IMR-90 (cell line): ENCODE results near the gene LGALSL. TPM values are rescaled to one million over a fixed set of nuclear protein-coding genes. Genes with fewer than 3 reads are reported as not detected.
A peak's percentile ranks its signal among the peaks of the same experiment; 100 is the strongest.

Experiments used
- ATAC-seq: fragments of 200-7000 bp; cut with Tn5 transposase; 2 replicates; pipeline ENCODE4 v1.9.1; 2020; ENCODE audit warnings: low read depth, mild to moderate bottlenecking, moderate library complexity
- BruUV-seq: library from RNA; stranded (reverse); fragments of 400-500 nt; replicated peaks from 2 replicates; lab custom pipeline; 2021; lab: Mats Ljungman, UMichigan
- CTCF ChIA-PET: fragments of 300-600 bp; formaldehyde crosslinking; extraction: SDS; loops from one replicate; lab custom pipeline; 2021; ENCODE audit warnings: antibody characterized with exemption; lab: Yijun Ruan, JAX
- POLR2A ChIA-PET: fragments of 300-600 bp; sonication (Branson Sonifier 250); formaldehyde crosslinking; loops from one replicate; lab custom pipeline; 2022; ENCODE audit warnings: antibody characterized with exemption; ENCODE audit not compliant: unreplicated experiment; lab: Charles Lee
- DNase-seq: peaks from one replicate; pipeline ENCODE4 v3.0.0; 2013
- H2AFZ ChIP-seq: replicated peaks from 2 replicates; pipeline ENCODE3; 2013; ENCODE audit warnings: low read length, mild to moderate bottlenecking; ENCODE audit not compliant: poor library complexity
- H2AK5ac ChIP-seq: 2 replicates; pipeline ENCODE4 v1.6.1; 2013; ENCODE audit warnings: low read depth, low read length, inconsistent platforms
- H2AK9ac ChIP-seq: replicated peaks from 2 replicates; pipeline ENCODE3; 2013; ENCODE audit warnings: mild to moderate bottlenecking, low read depth, low read length, moderate library complexity; ENCODE audit not compliant: poor library complexity
- H2BK120ac ChIP-seq: 2 replicates; pipeline ENCODE4 v1.6.1; 2013; ENCODE audit warnings: low read depth, low read length, inconsistent platforms
- H2BK15ac ChIP-seq: 3 replicates; pipeline ENCODE4 v1.6.1; 2013; ENCODE audit warnings: low read depth, low read length, inconsistent platforms
- H2BK20ac ChIP-seq: 2 replicates; pipeline ENCODE4 v1.6.1; 2013; ENCODE audit warnings: low read depth, mild to moderate bottlenecking, inconsistent platforms, low read length, moderate library complexity
- H2BK5ac ChIP-seq: 2 replicates; pipeline ENCODE4 v1.6.1; 2013; ENCODE audit warnings: mild to moderate bottlenecking, low read depth, low read length, inconsistent platforms; ENCODE audit not compliant: poor library complexity, severe bottlenecking
- H3K14ac ChIP-seq: replicated peaks from 2 replicates; pipeline ENCODE4 v1.6.1; 2013; ENCODE audit warnings: low read depth, low read length, inconsistent platforms
- H3K18ac ChIP-seq: 2 replicates; pipeline ENCODE4 v1.6.1; 2013; ENCODE audit warnings: low read depth, low read length, control low read depth
- H3K23ac ChIP-seq: 2 replicates; pipeline ENCODE4 v1.6.1; 2013; ENCODE audit warnings: low read depth, low read length, inconsistent platforms
- H3K27ac ChIP-seq: 2 replicates; pipeline ENCODE4 v1.5.1; 2013; ENCODE audit warnings: mild to moderate bottlenecking, control low read depth, low read length; ENCODE audit not compliant: insufficient read depth
- H3K27me3 ChIP-seq: 2 replicates; pipeline ENCODE4 v1.6.1; 2013; ENCODE audit warnings: low read length; ENCODE audit not compliant: control insufficient read depth, insufficient read depth
- H3K36me3 ChIP-seq: 2 replicates; pipeline ENCODE4 v1.6.1; 2013; ENCODE audit warnings: low read length, mixed read lengths; ENCODE audit not compliant: control insufficient read depth, insufficient read depth
- H3K4ac ChIP-seq: 2 replicates; pipeline ENCODE4 v1.6.1; 2013; ENCODE audit warnings: low read depth, low read length, inconsistent platforms
- H3K4me1 ChIP-seq: 2 replicates; pipeline ENCODE4 v1.6.1; 2013; ENCODE audit warnings: low read length, mixed read lengths; ENCODE audit not compliant: control insufficient read depth, insufficient read depth
- H3K4me2 ChIP-seq: 2 replicates; pipeline ENCODE4 v1.6.1; 2013; ENCODE audit warnings: low read depth, mild to moderate bottlenecking, control low read depth, low read length, moderate library complexity
- H3K4me3 ChIP-seq: 2 replicates; pipeline ENCODE4 v1.5.1; 2013; ENCODE audit warnings: low read depth, mild to moderate bottlenecking, control low read depth, low read length, moderate library complexity; ENCODE audit not compliant: insufficient read depth
- H3K56ac ChIP-seq: 2 replicates; pipeline ENCODE4 v1.6.1; 2013; ENCODE audit warnings: low read length, inconsistent platforms; ENCODE audit not compliant: insufficient read depth; ENCODE audit errors: extremely low read depth
- H3K79me1 ChIP-seq, 2 experiments: 2 replicates each; pipeline ENCODE4 v1.6.1; 2013; ENCODE audit warnings: low read length in 2 of 2, inconsistent platforms in 1 of 2, low read depth in 1 of 2
- H3K9ac ChIP-seq: 2 replicates; pipeline ENCODE4 v1.6.1; 2013; ENCODE audit warnings: low read depth, low read length, control low read depth
- H3K9me1 ChIP-seq: 2 replicates; pipeline ENCODE4 v1.6.1; 2013; ENCODE audit warnings: low read length, inconsistent platforms; ENCODE audit not compliant: insufficient read depth
- H3K9me3 ChIP-seq: 2 replicates; pipeline ENCODE4 v1.6.1; 2013; ENCODE audit warnings: low read length; ENCODE audit not compliant: control insufficient read depth, insufficient read depth
- H4K20me1 ChIP-seq: 2 replicates; pipeline ENCODE4 v1.6.1; 2013; ENCODE audit warnings: low read length, inconsistent platforms; ENCODE audit not compliant: insufficient read depth
- H4K5ac ChIP-seq: 2 replicates; pipeline ENCODE4 v1.6.1; 2013; ENCODE audit warnings: mild to moderate bottlenecking, low read depth, low read length, control low read depth
- H4K8ac ChIP-seq, 2 experiments: 2 replicates each; pipeline ENCODE4 v1.6.1; 2013; ENCODE audit warnings: low read depth in 2 of 2, low read length in 2 of 2, control low read depth in 1 of 2, inconsistent platforms in 1 of 2
- H4K91ac ChIP-seq: 2 replicates; pipeline ENCODE4 v1.6.1; 2013; ENCODE audit warnings: low read depth, low read length, inconsistent platforms; ENCODE audit not compliant: insufficient read depth
- CEBPB ChIP-seq: IDR thresholded peaks from 2 replicates; pipeline ENCODE4 v1.6.1; 2012; ENCODE audit warnings: low read depth, low read length, improper control_type of control experiment
- FOS ChIP-seq: fragments of 150-350 bp; IDR thresholded peaks from 2 replicates; pipeline ENCODE4 v1.6.1; 2016; ENCODE audit warnings: low read depth, low read length
- RAD21 ChIP-seq: IDR thresholded peaks from 2 replicates; pipeline ENCODE4 v1.6.1; 2012; ENCODE audit warnings: low read length, improper control_type of control experiment
- SMC3 ChIP-seq: fragments of 150-350 bp; IDR thresholded peaks from 2 replicates; pipeline ENCODE4 v1.6.1; 2016; ENCODE audit warnings: low read depth, mild to moderate bottlenecking, antibody characterized with exemption, low read length, moderate library complexity
- WGBS, 2 experiments: methylation state at CpG; one replicate each; pipeline versions ENCODE4 v1.1.5 to v1.1.7; 2013; ENCODE audit warnings: missing lambda C conversion rate in 2 of 2; ENCODE audit not compliant: insufficient read length in 1 of 2; ENCODE audit errors: extremely low coverage in 2 of 2; 5-methylcytosine and 5-hydroxymethylcytosine counted together
- dilution Hi-C: fragments of 300-500 bp; cut with HindIII; formaldehyde crosslinking; loops from one replicate; pipeline ENCODE4 v1.14.3; 2018; ENCODE audit warnings: low sequenced_read_pairs; ENCODE audit not compliant: unreplicated experiment
- in situ Hi-C: fragments of 300-500 bp; cut with MboI; formaldehyde crosslinking; loops from 3 replicates; pipeline ENCODE4 v1.14.3; 2019; ENCODE audit warnings: low sequenced_read_pairs, inconsistent platforms, mixed read lengths
- intact Hi-C: fragments of 100-400 bp; cut with micrococcal nuclease; formaldehyde crosslinking; loops from 2 replicates; pipeline ENCODE4 v1.10.0; 2022
- polyA plus RNA-seq, 3 experiments: library from polyadenylated mRNA; depleted of rRNA; stranded (reverse); fragments of >200 nt; gene quantifications; 2 replicates each; pipeline ENCODE4 v1.2.3, GENCODE V29; 2012; ENCODE audit warnings: low replicate concordance in 1 of 3
- total RNA-seq: library from RNA; depleted of rRNA; stranded (reverse); fragments of >200 nt; gene quantifications from 2 replicates; pipeline ENCODE4 v1.2.3, GENCODE V29; 2012
- TF ChIP-seq, protein P1 (sequence below): conservative IDR thresholded peaks from 2 replicates; pipeline ENCODE4 v1.5.1; 2012; ENCODE audit warnings: mild to moderate bottlenecking, low read depth, low read length, improper control_type of control experiment

The LGALSL gene
- total and polyA plus RNA-seq, 2 of the 4 experiments (the other 2 are of a cell fraction): 0.86 to 2.9 TPM

DNA sequence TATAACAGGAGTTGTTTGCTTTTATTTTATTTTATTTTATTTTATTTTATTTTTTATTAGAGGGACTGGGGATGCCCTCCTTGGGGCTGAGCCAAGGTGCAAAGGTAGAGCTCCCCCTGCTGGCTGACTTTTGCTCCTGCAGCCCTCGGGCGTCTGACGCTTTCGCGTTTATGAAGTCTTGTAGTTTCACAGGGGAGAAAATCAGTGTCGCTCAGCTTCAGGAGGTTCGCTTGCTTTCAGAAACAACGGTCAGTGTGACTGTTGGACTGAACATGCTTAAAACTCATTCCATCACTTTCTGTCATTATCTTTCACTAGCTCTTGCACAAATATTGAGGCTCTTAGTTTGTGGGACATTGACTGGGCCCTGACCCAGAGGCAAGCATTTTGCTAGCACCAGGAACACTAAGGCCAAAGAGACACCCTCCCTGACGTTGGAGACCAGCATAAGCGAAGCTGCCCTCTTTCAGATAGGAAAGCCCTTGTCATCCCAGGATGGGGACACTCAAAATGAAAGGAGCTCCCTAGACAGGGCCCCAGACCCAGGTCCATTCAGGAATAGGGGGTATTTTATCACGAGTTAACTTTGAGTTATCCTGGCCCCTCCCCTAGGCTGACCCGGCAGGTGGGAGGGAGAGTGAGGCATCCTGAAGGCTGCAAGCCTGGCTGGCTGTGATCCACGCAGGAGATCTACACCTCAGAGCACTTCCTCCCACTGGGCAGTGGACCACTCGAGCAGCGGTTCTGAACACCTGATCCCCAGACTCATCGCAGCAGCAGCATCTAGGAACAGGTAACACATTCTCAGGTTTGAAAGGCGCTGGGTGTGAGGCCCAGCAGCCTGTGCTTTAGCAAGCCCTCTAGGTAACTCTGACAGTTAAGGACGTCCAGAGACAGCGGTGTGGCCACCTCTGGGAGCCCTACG is 34.4 kb downstream of the LGALSL start:
- H2AK5ac ChIP-seq: no peak overlapping the region
- H3K9me3 ChIP-seq: no peaks in the 10 kb centered on the region; the same call in 1 of the 2 replicates
- POLR2A ChIA-PET: no interaction called here
- H4K20me1 ChIP-seq: no peaks in the 10 kb centered on the region
- in situ Hi-C loops (loop anchor here (5.0 kb wide), 2 partner anchors 156 to 436 kb away; no protein-coding TSS in a partner anchor), intact Hi-C loops (loop anchor here (1.0 kb wide), 2 partner anchors 157 to 439 kb away; no protein-coding TSS in a partner anchor), dilution Hi-C loops (no loop called here)
- TF ChIP-seq FOS (no peak), RAD21 (peak; percentile 73), SMC3 (peak; percentile 78), CEBPB (no peak)
- TF ChIP-seq, protein P1, sequence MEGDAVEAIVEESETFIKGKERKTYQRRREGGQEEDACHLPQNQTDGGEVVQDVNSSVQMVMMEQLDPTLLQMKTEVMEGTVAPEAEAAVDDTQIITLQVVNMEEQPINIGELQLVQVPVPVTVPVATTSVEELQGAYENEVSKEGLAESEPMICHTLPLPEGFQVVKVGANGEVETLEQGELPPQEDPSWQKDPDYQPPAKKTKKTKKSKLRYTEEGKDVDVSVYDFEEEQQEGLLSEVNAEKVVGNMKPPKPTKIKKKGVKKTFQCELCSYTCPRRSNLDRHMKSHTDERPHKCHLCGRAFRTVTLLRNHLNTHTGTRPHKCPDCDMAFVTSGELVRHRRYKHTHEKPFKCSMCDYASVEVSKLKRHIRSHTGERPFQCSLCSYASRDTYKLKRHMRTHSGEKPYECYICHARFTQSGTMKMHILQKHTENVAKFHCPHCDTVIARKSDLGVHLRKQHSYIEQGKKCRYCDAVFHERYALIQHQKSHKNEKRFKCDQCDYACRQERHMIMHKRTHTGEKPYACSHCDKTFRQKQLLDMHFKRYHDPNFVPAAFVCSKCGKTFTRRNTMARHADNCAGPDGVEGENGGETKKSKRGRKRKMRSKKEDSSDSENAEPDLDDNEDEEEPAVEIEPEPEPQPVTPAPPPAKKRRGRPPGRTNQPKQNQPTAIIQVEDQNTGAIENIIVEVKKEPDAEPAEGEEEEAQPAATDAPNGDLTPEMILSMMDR: peak; percentile 86
- no peak overlapping the region for H2BK15ac ChIP-seq
- H4K91ac ChIP-seq: no peak overlapping the region
- H4K5ac ChIP-seq: no peak overlapping the region
- no peaks in the 10 kb centered on the region for H3K36me3 ChIP-seq
- no peak overlapping the region for H3K4me3 ChIP-seq
- WGBS, 2 experiments: 68% methylated on average over 4 of the region's 20 CpGs; no CpG with 5 or more reads in 1 of the 2 experiments
- H3K18ac ChIP-seq: no peak overlapping the region
- CTCF ChIA-PET: interaction anchor here (0.7 to 2.4 kb wide), 11 partner anchors 8 to 439 kb away, joined by 3 to 36 read pairs (median 5); no protein-coding TSS in a partner anchor
- H2AFZ ChIP-seq: no peak overlapping the region
- DNase-seq: peak; percentile 42
- H2BK20ac ChIP-seq: no peak overlapping the region
- H2AK9ac ChIP-seq: no peak overlapping the region
- peak; percentile 87 for ATAC-seq
- H2BK120ac ChIP-seq: no peak overlapping the region
- no peaks in the 10 kb centered on the region for H3K79me1 ChIP-seq
- no peak overlapping the region for H3K9ac ChIP-seq
- H3K23ac ChIP-seq: no peak overlapping the region
- peaks cover 49% of the 10 kb centered on the region for H3K27me3 ChIP-seq
- no peak overlapping the region for H3K56ac ChIP-seq
- H3K4me2 ChIP-seq: no peak overlapping the region
- H3K14ac ChIP-seq: no peak overlapping the region
- no peaks in the 10 kb centered on the region for H3K9me1 ChIP-seq
- no peak overlapping the region for H3K27ac ChIP-seq
- H3K4me1 ChIP-seq: peaks cover 2% of the 10 kb centered on the region; the same call in 1 of the 2 replicates
- BruUV-seq: no TSS peak
- no peak overlapping the region for H2BK5ac ChIP-seq
- no peak overlapping the region for H3K4ac ChIP-seq
- H4K8ac ChIP-seq: no peak overlapping the region
